SK-N-MC (cell line): ENCODE data around the gene TOP1.

Experiments used
- EZH2 ChIP-seq: fragments of 200-600 bp; sonication (generic); IDR thresholded peaks from one replicate; pipeline ENCODE4 v1.6.1; 2017; ENCODE audit warnings: antibody characterized with exemption
- FOXP2 ChIP-seq: optimal IDR thresholded peaks from 2 replicates; pipeline ENCODE3; 2011; ENCODE audit warnings: mild to moderate bottlenecking, moderate library complexity; ENCODE audit not compliant: insufficient read depth; ENCODE audit errors: extremely low read length, control extremely low read depth
- POLR2AphosphoS5 ChIP-seq: IDR thresholded peaks from 2 replicates; pipeline ENCODE4 v1.6.1; 2012; ENCODE audit warnings: mild to moderate bottlenecking, low read depth, low read length, borderline replicate concordance

DNA sequence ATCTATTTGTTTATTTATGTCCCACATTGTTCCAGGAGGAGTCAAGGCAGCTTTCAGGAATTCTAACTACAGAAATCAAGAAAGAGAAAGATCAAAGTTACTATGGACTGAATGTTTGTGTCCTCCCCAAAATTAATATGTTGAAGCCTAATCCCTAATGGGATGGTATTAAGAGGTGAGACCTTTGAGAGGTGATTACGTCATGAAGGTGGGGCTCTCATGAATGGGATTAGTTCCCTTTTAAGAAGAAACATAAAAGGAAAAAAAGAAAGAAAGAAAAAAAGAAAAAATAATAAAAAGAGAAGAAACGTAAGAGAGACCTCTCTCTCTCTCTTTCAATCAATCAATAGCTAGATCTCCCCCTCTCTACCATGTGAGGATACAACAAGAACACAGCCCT lies 44.7 kb upstream of the TOP1 start:
- no peak for TF ChIP-seq POLR2AphosphoS5
- no peak for TF ChIP-seq EZH2
- no peak for TF ChIP-seq FOXP2
